C4-2B (cell line): ENCODE results near the gene HIRIP3.

Source experiments
- CTCF ChIP-seq: fragments of 450-650 bp; conservative IDR thresholded peaks from 2 replicates; pipeline ENCODE4 v1.5.1; 2017; ENCODE audit warnings: mild to moderate bottlenecking
- ZFX ChIP-seq: fragments of 450-650 bp; IDR thresholded peaks from 2 replicates; pipeline ENCODE4 v1.6.1; 2017

- no peak for TF ChIP-seq CTCF
- TF ChIP-seq ZFX: no peak
Observed at GRCh38 chr16:29989111-29989858, 6.1 kb downstream of the HIRIP3 start.
